HPDE6-E6E7 (cell line): Measurements from ENCODE around the gene IGFN1.
A peak's percentile ranks its signal among the peaks of the same experiment; 100 is the strongest.

ENCODE experiments used
- DNase-seq: peaks from one replicate; pipeline ENCODE4 v3.0.0; 2011; ENCODE audit warnings: missing footprints; ENCODE audit errors: extremely low spot score

The IGFN1 gene

GRCh38 chr1:201163707-201164106 is 26.9 kb upstream of the IGFN1 start:
- no peak for DNase-seq

GRCh38 chr1:201164645-201165044 is 26.0 kb upstream of the IGFN1 start:
- DNase-seq: no peak

- DNase-seq: no peak
These were observed 23.3 kb upstream of the IGFN1 start for GRCh38 chr1:201167041-201167991.

GRCh38 chr1:201169203-201169602 is 21.4 kb upstream of the IGFN1 start:
- DNase-seq: no peak

GRCh38 chr1:201169971-201170532 is 20.6 kb upstream of the IGFN1 start:
- no peak for DNase-seq

GRCh38 chr1:201170533-201171062 is 20.0 kb upstream of the IGFN1 start:
- DNase-seq: peak; percentile 98

- DNase-seq: no peak
These were observed 19.3 kb upstream of the IGFN1 start for GRCh38 chr1:201171063-201172036.

- no peak for DNase-seq
These were observed 18.3 kb upstream of the IGFN1 start for GRCh38 chr1:201172326-201172725.

- peak; percentile 67 for DNase-seq
These were observed 17.5 kb upstream of the IGFN1 start for GRCh38 chr1:201172999-201173610.

- no peak for DNase-seq
These were observed 16.9 kb upstream of the IGFN1 start for GRCh38 chr1:201173736-201174135.

GRCh38 chr1:201175820-201176500 is 14.7 kb upstream of the IGFN1 start:
- DNase-seq: no peak

GRCh38 chr1:201176940-201177339 is 13.7 kb upstream of the IGFN1 start:
- peak; percentile 59 for DNase-seq

GRCh38 chr1:201178718-201179117 is 11.9 kb upstream of the IGFN1 start:
- DNase-seq: no peak

GRCh38 chr1:201180141-201180540 is 10.5 kb upstream of the IGFN1 start:
- no peak for DNase-seq

- DNase-seq: no peak
These were observed 9.7 kb upstream of the IGFN1 start for GRCh38 chr1:201180901-201181300.

GRCh38 chr1:201181323-201181722 is 9.3 kb upstream of the IGFN1 start:
- DNase-seq: no peak

- no peak for DNase-seq
These were observed 8.9 kb upstream of the IGFN1 start for GRCh38 chr1:201181726-201182125.

GRCh38 chr1:201183209-201183608 is 7.4 kb upstream of the IGFN1 start:
- no peak for DNase-seq

- no peak for DNase-seq
These were observed 6.9 kb upstream of the IGFN1 start for GRCh38 chr1:201183753-201184152.

- DNase-seq: peak; percentile 81
These were observed 6.1 kb upstream of the IGFN1 start for GRCh38 chr1:201184307-201185122.
